Epithelial cell of proximal tubule (primary cell): ENCODE data around the gene WNT10A. TPM values are rescaled to one million over a fixed set of nuclear protein-coding genes. Genes with fewer than 3 reads are reported as not detected.
"Not testable (repeated sequence)": the region's sequence is repeated elsewhere in the genome, so short reads cannot be mapped to it uniquely, and the experiment has no call there.

Source experiments
- DNase-seq: peaks from one replicate; pipeline ENCODE4 v3.0.0-alpha.2; 2011; ENCODE audit warnings: low read depth
- H3K4me3 ChIP-seq: 2 replicates; pipeline ENCODE4 v1.5.1; 2011; ENCODE audit warnings: low read depth, mild to moderate bottlenecking, low read length
- total RNA-seq: library from RNA; depleted of rRNA; stranded (reverse); fragments of >200 nt; gene quantifications from 2 replicates; pipeline ENCODE4 v1.2.3, GENCODE V29; 2015
- TF ChIP-seq, protein P1 (sequence below): conservative IDR thresholded peaks from 2 replicates; pipeline ENCODE4 v1.5.1; 2012; ENCODE audit warnings: low read depth, mild to moderate bottlenecking, low read length

The WNT10A gene
- total RNA-seq, 1 donor from 2014 or later = 1.2 TPM

GRCh38 chr2:218924757-218925156 lies 44.1 kb downstream of the WNT10A start:
- DNase-seq = no peak

GRCh38 chr2:218925434-218925833 lies 44.8 kb downstream of the WNT10A start:
- no peak overlapping the region for H3K4me3 ChIP-seq
- TF ChIP-seq, protein P1, sequence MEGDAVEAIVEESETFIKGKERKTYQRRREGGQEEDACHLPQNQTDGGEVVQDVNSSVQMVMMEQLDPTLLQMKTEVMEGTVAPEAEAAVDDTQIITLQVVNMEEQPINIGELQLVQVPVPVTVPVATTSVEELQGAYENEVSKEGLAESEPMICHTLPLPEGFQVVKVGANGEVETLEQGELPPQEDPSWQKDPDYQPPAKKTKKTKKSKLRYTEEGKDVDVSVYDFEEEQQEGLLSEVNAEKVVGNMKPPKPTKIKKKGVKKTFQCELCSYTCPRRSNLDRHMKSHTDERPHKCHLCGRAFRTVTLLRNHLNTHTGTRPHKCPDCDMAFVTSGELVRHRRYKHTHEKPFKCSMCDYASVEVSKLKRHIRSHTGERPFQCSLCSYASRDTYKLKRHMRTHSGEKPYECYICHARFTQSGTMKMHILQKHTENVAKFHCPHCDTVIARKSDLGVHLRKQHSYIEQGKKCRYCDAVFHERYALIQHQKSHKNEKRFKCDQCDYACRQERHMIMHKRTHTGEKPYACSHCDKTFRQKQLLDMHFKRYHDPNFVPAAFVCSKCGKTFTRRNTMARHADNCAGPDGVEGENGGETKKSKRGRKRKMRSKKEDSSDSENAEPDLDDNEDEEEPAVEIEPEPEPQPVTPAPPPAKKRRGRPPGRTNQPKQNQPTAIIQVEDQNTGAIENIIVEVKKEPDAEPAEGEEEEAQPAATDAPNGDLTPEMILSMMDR = no peak
- DNase-seq = no peak

More at GRCh38 chr2:218924757-218925156, 44.1 kb downstream of the WNT10A start:
- no peak overlapping the region for H3K4me3 ChIP-seq
- TF ChIP-seq, protein P1 = no peak

- H3K4me3 ChIP-seq = no peak overlapping the region
- TF ChIP-seq, protein P1 = no peak
- no peak for DNase-seq
These were observed 46.8 kb downstream of the WNT10A start for GRCh38 chr2:218927422-218927821.

DNA sequence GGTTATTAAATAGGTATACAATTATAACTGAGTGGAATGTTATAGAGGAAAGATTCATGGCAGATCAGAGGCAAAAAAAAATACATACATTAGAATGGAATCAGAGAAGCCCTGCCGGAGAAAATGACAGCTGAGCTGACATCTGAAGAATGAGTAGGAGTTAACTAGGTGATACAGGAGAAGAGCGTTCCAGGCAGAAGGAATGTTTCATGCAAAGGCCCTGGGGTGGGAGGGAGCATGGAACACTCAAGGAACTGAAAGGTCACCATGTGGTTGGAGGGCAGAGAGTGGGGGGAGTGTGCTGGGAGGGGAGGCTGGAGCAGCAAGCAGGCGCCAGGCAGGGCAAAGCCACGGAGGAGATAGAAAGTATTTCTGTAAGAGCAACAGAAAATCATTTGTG lies 47.2 kb downstream of the WNT10A start:
- no peak for DNase-seq
- TF ChIP-seq, protein P1 = no peak
- no peak overlapping the region for H3K4me3 ChIP-seq

- H3K4me3 ChIP-seq, DNase-seq: not testable (repeated sequence)
These were observed 49.8 kb downstream of the WNT10A start for GRCh38 chr2:218930488-218930887.

GRCh38 chr2:218931751-218932150 lies 51.1 kb downstream of the WNT10A start:
- DNase-seq = not testable (repeated sequence)

More at GRCh38 chr2:218931751-218932150, 51.1 kb downstream of the WNT10A start:
- not testable (repeated sequence) for H3K4me3 ChIP-seq

Other genes with a start within 250 kb of the WNT10A start
- 16.0 and 17.6 TPM in 2 replicates for gene ZNF142, start 221.2 kb upstream of the WNT10A start, total RNA-seq
- gene BCS1L, start 221.2 kb upstream of the WNT10A start, total RNA-seq = 38.2 and 62.1 TPM in 2 replicates
- gene RNF25, start 208.8 kb upstream of the WNT10A start, total RNA-seq = 23.1 and 32.6 TPM in 2 replicates
- gene STK36, start 208.8 kb upstream of the WNT10A start, total RNA-seq = 9.7 and 16.0 TPM in 2 replicates
- gene TTLL4, start 170.0 kb upstream of the WNT10A start, total RNA-seq = 20.5 and 37.0 TPM in 2 replicates
- 28.6 and 49.0 TPM in 2 replicates for gene CYP27A1, start 98.7 kb upstream of the WNT10A start, total RNA-seq
- gene PRKAG3, start 49.0 kb upstream of the WNT10A start, total RNA-seq = not detected in 2 replicates
- gene WNT6, start 21.0 kb upstream of the WNT10A start, total RNA-seq = not detected in 2 replicates
- not detected in 2 replicates for gene CDK5R2, start 78.8 kb downstream of the WNT10A start, total RNA-seq
- gene FEV, start 104.3 kb downstream of the WNT10A start, total RNA-seq = not detected in 2 replicates
- not detected in 2 replicates for gene CRYBA2, start 112.6 kb downstream of the WNT10A start, total RNA-seq
- 1.1 TPM in 1 of 2 replicates, not detected in the other for gene CFAP65, start 160.7 kb downstream of the WNT10A start, total RNA-seq
- gene IHH, start 180.1 kb downstream of the WNT10A start, total RNA-seq = 0.29 TPM in 1 of 2 replicates, not detected in the other